Peyer's patch (tissue), 4 donors: ENCODE results near the gene SHISA6. TPM values are rescaled to one million over a fixed set of nuclear protein-coding genes. Genes with fewer than 3 reads are reported as not detected.

ENCODE experiments used
- DNase-seq, 3 donors: peaks; one replicate each; pipeline ENCODE4 v3.0.0-alpha.2; 2017 to 2019
- H3K27ac ChIP-seq, 4 donors: fragments of 200-600 bp; sonication (generic); one replicate each; pipeline ENCODE4 v1.5.1; 2016 to 2019
- H3K27me3 ChIP-seq, 2 donors: fragments of 200-600 bp; sonication (generic); one replicate each; pipeline ENCODE4 v1.5.1; 2019
- H3K36me3 ChIP-seq, 3 donors: fragments of 200-600 bp; sonication (generic); one replicate each; pipeline ENCODE4 v1.5.1; 2016 to 2019
- H3K4me1 ChIP-seq, 4 donors: fragments of 200-600 bp; sonication (generic); one replicate each; pipeline ENCODE4 v1.5.1; 2016 to 2019
- H3K4me3 ChIP-seq, 4 donors: fragments of 200-600 bp; sonication (generic); 1 replicate in 3 of 4; 2 replicates in 1 of 4; pipeline ENCODE4 v1.5.1; 2016 to 2019; ENCODE audit warnings: mild to moderate bottlenecking in 1 of 4
- H3K9me3 ChIP-seq, 4 donors: fragments of 200-600 bp; sonication (generic); one replicate each; pipeline ENCODE4 v1.5.1; 2016 to 2019; ENCODE audit warnings: mild to moderate bottlenecking in 1 of 4
- POLR2A ChIP-seq, 2 donors: fragments of 450-650 bp; IDR thresholded peaks; one replicate each; pipeline ENCODE4 v1.5.1; 2017; ENCODE audit warnings: antibody characterized with exemption in 2 of 2, mild to moderate bottlenecking in 2 of 2, moderate library complexity in 2 of 2
- total RNA-seq, 4 donors: library from RNA; depleted of rRNA; stranded (reverse); fragments of >200 nt; gene quantifications; one replicate each; pipeline ENCODE4 v1.1.0, GENCODE V29; 2016
- TF ChIP-seq, protein P1 (sequence below), 6 experiments: fragments of 450-650 bp in 4 of 6; fragments of 200-600 bp in 2 of 6; sonication (generic) in 1 of 6; IDR thresholded peaks; one replicate each; pipeline ENCODE4 v1.5.1; 2017 to 2019; ENCODE audit warnings: antibody characterized with exemption in 6 of 6, mild to moderate bottlenecking in 3 of 6, moderate library complexity in 1 of 6

Gene SHISA6
- total RNA-seq, 4 donors from 2014 or later = 0.27 to 2.1 (median 1.7) TPM; not detected in 1

DNA sequence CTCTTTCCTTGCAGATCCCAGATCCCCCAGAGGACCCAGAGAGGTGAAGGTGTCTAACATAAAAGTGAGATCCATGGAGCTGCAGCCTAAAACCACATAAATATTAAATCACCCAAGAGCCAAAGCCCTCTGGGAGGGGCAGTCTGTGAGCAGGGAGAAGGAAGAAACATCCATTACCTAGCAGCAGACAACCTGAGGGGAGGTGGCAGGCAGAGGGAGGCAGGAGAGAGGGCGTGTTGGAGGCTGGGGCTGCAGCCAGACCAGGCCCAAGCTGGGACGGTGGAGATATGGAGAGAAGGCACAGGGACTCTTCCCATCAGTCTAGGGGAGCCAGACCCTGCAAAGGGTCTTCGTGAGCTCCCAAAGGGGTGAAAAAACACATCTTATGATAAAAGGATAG is 101.1 kb downstream of the SHISA6 start:
- Histone ChIP-seq H3K36me3 (no peaks in the 10 kb centered on the region), H3K4me1 (no peaks in the 10 kb centered on the region), H3K9me3 (no peaks in the 10 kb centered on the region), H3K27me3 (no peaks in the 10 kb centered on the region), H3K4me3 (no peak overlapping the region), H3K27ac (no peak overlapping the region)
- no peak for DNase-seq
- TF ChIP-seq POLR2A (IDR thresholded peaks at IDR 0.05) = no peak
- TF ChIP-seq, protein P1, sequence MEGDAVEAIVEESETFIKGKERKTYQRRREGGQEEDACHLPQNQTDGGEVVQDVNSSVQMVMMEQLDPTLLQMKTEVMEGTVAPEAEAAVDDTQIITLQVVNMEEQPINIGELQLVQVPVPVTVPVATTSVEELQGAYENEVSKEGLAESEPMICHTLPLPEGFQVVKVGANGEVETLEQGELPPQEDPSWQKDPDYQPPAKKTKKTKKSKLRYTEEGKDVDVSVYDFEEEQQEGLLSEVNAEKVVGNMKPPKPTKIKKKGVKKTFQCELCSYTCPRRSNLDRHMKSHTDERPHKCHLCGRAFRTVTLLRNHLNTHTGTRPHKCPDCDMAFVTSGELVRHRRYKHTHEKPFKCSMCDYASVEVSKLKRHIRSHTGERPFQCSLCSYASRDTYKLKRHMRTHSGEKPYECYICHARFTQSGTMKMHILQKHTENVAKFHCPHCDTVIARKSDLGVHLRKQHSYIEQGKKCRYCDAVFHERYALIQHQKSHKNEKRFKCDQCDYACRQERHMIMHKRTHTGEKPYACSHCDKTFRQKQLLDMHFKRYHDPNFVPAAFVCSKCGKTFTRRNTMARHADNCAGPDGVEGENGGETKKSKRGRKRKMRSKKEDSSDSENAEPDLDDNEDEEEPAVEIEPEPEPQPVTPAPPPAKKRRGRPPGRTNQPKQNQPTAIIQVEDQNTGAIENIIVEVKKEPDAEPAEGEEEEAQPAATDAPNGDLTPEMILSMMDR (IDR thresholded peaks at IDR 0.05) = no peak

DNA sequence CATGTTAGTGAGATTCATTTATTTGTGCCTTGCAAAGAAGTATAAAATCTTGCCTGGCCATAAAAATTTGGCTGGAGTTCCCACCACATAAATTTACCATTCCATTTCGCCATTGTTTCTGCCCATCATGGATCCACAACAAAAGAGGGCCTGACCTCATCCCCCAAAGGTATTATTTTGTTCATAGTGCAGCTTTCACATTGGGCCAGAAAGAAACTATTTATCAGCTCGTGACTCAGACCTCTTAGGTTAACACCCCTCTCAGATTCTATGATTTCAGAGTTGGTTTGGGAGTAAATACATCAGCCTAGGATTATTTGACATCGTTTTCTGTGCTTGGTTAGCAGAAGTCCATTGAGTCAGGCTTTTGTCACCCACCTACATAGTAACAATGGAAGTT is 108.1 kb downstream of the SHISA6 start:
- no peaks in the 10 kb centered on the region for H3K36me3 ChIP-seq
- no peak for TF ChIP-seq POLR2A (IDR thresholded peaks at IDR 0.05)
- TF ChIP-seq, protein P1 (IDR thresholded peaks at IDR 0.05) = no peak
- H3K4me1 ChIP-seq = no peaks in the 10 kb centered on the region
- no peaks in the 10 kb centered on the region for H3K9me3 ChIP-seq
- DNase-seq = no peak
- H3K4me3 ChIP-seq = no peak overlapping the region
- H3K27me3 ChIP-seq = no peaks in the 10 kb centered on the region
- H3K27ac ChIP-seq = no peak overlapping the region

DNA sequence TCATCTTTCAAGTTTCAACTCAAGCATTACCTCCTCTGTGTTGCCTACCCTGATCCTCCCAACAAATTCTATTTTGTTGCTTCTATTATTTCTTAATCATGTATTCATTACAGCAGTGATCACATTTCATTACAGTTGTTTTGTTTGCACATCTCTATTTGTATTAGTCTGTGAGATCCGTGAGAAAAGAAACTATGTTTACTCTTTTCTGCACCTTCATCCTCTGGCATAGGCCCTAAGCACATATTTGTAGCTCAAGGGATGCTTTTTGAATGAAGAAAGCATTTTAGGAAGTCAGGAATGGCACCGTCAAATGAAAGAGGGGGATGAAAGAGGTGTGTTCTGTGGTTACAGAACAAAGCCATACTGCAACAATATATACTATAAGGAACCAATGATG is 110.5 kb downstream of the SHISA6 start:
- Histone ChIP-seq H3K27me3 (no peaks in the 10 kb centered on the region), H3K27ac (no peak overlapping the region), H3K36me3 (no peaks in the 10 kb centered on the region), H3K9me3 (no peaks in the 10 kb centered on the region), H3K4me3 (no peak overlapping the region), H3K4me1 (no peaks in the 10 kb centered on the region)
- DNase-seq = no peak
- TF ChIP-seq POLR2A (IDR thresholded peaks at IDR 0.05) = no peak
- TF ChIP-seq, protein P1 (IDR thresholded peaks at IDR 0.05) = no peak

DNA sequence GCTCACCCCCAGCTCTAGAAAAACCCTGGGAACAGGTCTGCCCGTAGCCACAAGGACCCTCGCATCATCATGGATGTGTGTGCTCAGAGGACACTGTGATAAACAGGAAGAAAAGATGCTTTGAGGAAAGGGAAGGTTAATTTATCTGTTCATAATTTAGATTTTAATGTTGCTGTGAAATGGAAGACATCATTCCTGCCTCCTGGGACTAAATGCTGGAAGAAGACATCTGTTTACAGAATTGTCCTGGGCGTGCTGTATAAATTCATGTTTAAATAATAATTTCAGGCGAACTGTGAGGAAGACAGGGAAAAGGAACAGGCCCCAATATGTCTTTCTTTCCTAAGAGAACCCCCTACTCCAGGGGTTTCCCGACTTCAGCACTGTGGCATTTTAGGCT is 112.6 kb downstream of the SHISA6 start:
- H3K9me3 ChIP-seq = no peaks in the 10 kb centered on the region
- no peak overlapping the region for H3K4me3 ChIP-seq
- no peaks in the 10 kb centered on the region for H3K4me1 ChIP-seq
- no peaks in the 10 kb centered on the region for H3K27me3 ChIP-seq
- DNase-seq = no peak
- no peak overlapping the region for H3K27ac ChIP-seq
- TF ChIP-seq POLR2A (IDR thresholded peaks at IDR 0.05) = no peak
- TF ChIP-seq, protein P1 (IDR thresholded peaks at IDR 0.05) = no peak
- H3K36me3 ChIP-seq = no peaks in the 10 kb centered on the region

DNA sequence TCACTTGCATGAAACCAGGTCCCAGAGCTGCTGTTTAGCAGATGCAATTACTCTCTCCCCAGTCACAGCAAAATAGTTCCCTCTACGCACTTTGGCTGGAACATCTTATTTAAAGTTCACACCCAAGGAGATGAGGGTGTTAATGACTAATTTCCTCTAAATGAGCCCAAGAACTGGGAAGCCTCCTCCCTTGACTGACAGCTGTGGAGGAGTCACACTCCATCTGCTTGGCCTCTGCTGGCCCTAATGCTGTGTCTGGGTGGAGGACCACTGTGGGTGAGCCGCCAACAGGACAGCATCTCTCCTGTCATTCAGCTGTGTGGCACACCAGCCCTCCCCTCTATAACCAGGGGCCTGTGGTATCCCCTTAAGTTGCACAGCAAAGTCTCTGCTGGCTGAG is 115.4 kb downstream of the SHISA6 start:
- H3K36me3 ChIP-seq = no peaks in the 10 kb centered on the region
- H3K4me1 ChIP-seq = no peaks in the 10 kb centered on the region
- no peak for DNase-seq
- no peak overlapping the region for H3K27ac ChIP-seq
- no peak overlapping the region for H3K4me3 ChIP-seq
- no peaks in the 10 kb centered on the region for H3K27me3 ChIP-seq
- TF ChIP-seq, protein P1 (IDR thresholded peaks at IDR 0.05) = no peak
- TF ChIP-seq POLR2A (IDR thresholded peaks at IDR 0.05) = no peak
- H3K9me3 ChIP-seq = no peaks in the 10 kb centered on the region

DNA sequence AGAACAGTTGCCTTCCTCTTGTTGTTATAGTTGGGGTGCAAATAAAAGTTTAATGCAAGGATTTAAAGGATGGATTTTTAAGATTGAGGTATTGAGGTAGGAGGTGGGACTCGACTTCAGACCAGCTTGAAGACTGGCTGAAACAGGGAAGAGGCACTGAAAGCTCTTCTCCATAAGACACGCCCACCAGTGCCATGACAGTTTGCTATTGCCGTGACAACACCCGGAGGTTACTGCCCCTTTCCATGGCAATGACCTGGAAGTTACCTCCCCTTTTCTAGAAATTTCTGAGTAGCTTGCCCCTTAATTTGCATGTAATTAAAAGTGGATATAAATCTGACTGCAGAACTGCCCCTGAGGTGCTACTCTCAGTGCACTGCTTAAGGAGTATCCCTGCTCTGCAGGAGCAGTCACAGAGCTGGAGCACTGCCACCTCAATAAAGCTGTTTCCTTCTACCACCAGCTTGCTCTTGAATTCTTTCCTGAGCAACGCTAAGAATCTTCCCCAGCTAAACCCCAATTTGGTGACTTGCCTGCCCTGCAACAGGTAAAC is 122.6 kb downstream of the SHISA6 start:
- H3K4me1 ChIP-seq = no peaks in the 10 kb centered on the region
- H3K9me3 ChIP-seq = no peaks in the 10 kb centered on the region
- no peak for TF ChIP-seq POLR2A (IDR thresholded peaks at IDR 0.05)
- TF ChIP-seq, protein P1 (IDR thresholded peaks at IDR 0.05) = no peak
- H3K4me3 ChIP-seq = no peak overlapping the region
- H3K27ac ChIP-seq = no peak overlapping the region
- no peak for DNase-seq
- no peaks in the 10 kb centered on the region for H3K27me3 ChIP-seq
- H3K36me3 ChIP-seq = no peaks in the 10 kb centered on the region
